ENCODE results near the gene ASCC1. TPM values are rescaled to one million over a fixed set of nuclear protein-coding genes. Genes with fewer than 3 reads are reported as not detected.

Gene ASCC1
- total RNA-seq, 1 donor from 2014 or later = 49.5 TPM

DNA sequence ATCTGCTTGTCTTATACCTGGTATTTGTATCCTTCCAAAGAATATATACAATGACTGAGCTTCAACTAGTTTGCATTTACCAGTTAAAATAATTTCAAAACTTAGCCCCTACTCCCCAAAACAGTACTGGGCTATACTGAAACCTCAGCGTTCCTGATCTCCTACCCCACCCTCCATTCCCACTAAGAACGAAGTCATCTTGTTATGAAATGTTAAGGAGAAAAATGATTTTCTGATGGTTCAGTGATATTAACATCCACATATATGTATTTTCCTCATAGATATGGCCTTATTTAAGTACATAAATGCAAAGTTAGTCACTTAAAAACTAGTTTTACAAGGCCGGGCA lies 29.1 kb downstream of the ASCC1 start:
- no peak for DNase-seq (ENCODE audit: low spot score)
- Histone ChIP-seq H3K27me3 (no peaks in the 10 kb centered on the region), H3K9me3 (ENCODE audit: low read depth) (peaks cover 6% of the 10 kb centered on the region), H2AFZ (replicated peaks) (no peak overlapping the region), H4K20me1 (ENCODE audit: low read depth) (no peaks in the 10 kb centered on the region), H3K4me1 (no peaks in the 10 kb centered on the region), H3K4me3 (no peak overlapping the region), H3K4me2 (no peak overlapping the region), H3F3A (ENCODE audit: low read depth) (no peaks in the 10 kb centered on the region), H3K27ac (no peak overlapping the region), H3K79me2 (ENCODE audit: low read depth) (no peaks in the 10 kb centered on the region), H3K9ac (no peak overlapping the region), H3K36me3 (peaks cover 9% of the 10 kb centered on the region)
- no peak overlapping the region for H3K4me3 Mint-ChIP-seq
- H3K27me3 Mint-ChIP-seq (ENCODE audit: insufficient read depth, low read depth) = no peaks in the 10 kb centered on the region
- H3K36me3 Mint-ChIP-seq = peaks cover 41% of the 10 kb centered on the region
- H3K9me3 Mint-ChIP-seq = peaks cover 11% of the 10 kb centered on the region
- no peak overlapping the region for H3K27ac Mint-ChIP-seq
- TF ChIP-seq EZH2 (IDR thresholded peaks at IDR 0.05) = no peak
- TF ChIP-seq EZH2phosphoT487 (IDR thresholded peaks at IDR 0.05) = no peak
- TF ChIP-seq, protein P1, sequence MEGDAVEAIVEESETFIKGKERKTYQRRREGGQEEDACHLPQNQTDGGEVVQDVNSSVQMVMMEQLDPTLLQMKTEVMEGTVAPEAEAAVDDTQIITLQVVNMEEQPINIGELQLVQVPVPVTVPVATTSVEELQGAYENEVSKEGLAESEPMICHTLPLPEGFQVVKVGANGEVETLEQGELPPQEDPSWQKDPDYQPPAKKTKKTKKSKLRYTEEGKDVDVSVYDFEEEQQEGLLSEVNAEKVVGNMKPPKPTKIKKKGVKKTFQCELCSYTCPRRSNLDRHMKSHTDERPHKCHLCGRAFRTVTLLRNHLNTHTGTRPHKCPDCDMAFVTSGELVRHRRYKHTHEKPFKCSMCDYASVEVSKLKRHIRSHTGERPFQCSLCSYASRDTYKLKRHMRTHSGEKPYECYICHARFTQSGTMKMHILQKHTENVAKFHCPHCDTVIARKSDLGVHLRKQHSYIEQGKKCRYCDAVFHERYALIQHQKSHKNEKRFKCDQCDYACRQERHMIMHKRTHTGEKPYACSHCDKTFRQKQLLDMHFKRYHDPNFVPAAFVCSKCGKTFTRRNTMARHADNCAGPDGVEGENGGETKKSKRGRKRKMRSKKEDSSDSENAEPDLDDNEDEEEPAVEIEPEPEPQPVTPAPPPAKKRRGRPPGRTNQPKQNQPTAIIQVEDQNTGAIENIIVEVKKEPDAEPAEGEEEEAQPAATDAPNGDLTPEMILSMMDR (IDR thresholded peaks at IDR 0.05) = no peak
- H3K4me1 Mint-ChIP-seq = peaks cover 7% of the 10 kb centered on the region

DNA sequence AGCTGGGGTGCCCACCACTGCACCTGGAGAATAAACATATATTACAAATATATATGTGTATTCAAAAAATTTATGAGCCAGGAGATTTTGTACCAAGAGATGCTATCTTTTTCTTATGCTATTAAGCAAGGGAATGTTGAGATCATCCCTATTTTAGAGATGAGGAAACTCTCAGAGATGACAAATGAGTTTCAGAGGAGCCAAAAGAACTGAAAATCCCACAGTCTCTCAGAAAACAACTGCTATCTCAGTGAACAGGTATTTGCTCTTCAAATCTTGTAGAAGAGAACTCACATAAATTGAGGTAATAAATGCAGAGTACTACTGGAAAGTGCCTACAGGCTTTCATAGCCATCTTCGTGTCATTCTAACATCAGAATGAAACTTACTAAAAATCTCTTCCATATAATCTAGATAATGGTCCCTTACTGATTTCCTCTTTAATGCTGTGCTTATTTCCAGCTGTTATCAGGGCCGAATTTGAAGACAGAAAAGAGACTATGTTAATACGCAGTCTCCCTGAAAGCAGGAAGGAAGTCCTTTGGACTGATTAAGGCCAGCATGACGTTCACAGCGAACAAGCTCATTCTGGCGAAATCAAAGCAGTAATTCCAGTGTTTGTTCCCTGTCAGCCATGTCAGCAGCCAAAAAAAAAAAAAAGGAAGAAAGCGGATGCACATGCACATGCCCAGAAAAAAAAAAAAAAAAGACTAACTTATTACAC lies 29.7 kb downstream of the ASCC1 start:
- Histone ChIP-seq H3F3A (ENCODE audit: low read depth) (no peaks in the 10 kb centered on the region), H2AFZ (replicated peaks) (no peak overlapping the region), H3K4me1 (no peaks in the 10 kb centered on the region), H4K20me1 (ENCODE audit: low read depth) (no peaks in the 10 kb centered on the region), H3K36me3 (peaks cover 9% of the 10 kb centered on the region), H3K27me3 (no peaks in the 10 kb centered on the region), H3K9ac (no peak overlapping the region), H3K4me3 (no peak overlapping the region), H3K9me3 (ENCODE audit: low read depth) (peaks cover 6% of the 10 kb centered on the region), H3K4me2 (no peak overlapping the region), H3K79me2 (ENCODE audit: low read depth) (no peaks in the 10 kb centered on the region), H3K27ac (no peak overlapping the region)
- Mint-ChIP-seq H3K9me3 (peaks cover 11% of the 10 kb centered on the region), H3K4me3 (no peak overlapping the region), H3K27me3 (ENCODE audit: insufficient read depth, low read depth) (no peaks in the 10 kb centered on the region), H3K36me3 (peaks cover 42% of the 10 kb centered on the region), H3K4me1 (peaks cover 7% of the 10 kb centered on the region), H3K27ac (no peak overlapping the region)
- no peak for TF ChIP-seq EZH2 (IDR thresholded peaks at IDR 0.05)
- TF ChIP-seq EZH2phosphoT487 (IDR thresholded peaks at IDR 0.05) = no peak
- TF ChIP-seq, protein P1 (IDR thresholded peaks at IDR 0.05) = no peak
- DNase-seq (ENCODE audit: low spot score) = no peak

DNA sequence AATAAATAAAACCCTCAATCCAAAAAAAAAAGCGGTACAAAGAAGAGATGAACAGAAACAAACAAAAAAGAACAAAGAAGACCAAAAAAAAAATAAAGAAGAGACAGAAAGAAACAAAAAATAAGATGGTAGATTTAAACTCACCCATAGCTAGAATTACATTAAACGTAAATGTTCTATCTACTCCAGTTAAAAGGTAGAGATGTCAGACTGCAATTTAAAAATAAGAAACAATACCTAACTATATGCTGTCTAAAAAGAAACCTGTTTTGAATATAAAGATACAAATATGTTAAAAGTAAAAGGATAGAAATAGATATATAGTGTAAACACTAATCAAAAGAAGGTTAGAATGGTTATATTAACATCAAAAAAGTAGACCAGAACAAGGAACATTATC lies 31.9 kb downstream of the ASCC1 start:
- H3K27ac Mint-ChIP-seq = no peak overlapping the region
- TF ChIP-seq EZH2phosphoT487 (IDR thresholded peaks at IDR 0.05) = no peak
- TF ChIP-seq, protein P1 (IDR thresholded peaks at IDR 0.05) = no peak
- TF ChIP-seq EZH2 (IDR thresholded peaks at IDR 0.05) = no peak
- H3K4me1 Mint-ChIP-seq = peaks cover 7% of the 10 kb centered on the region
- H3K27me3 Mint-ChIP-seq (ENCODE audit: insufficient read depth, low read depth) = no peaks in the 10 kb centered on the region
- Histone ChIP-seq H3K27ac (no peak overlapping the region), H3F3A (ENCODE audit: low read depth) (no peaks in the 10 kb centered on the region), H3K36me3 (peaks cover 9% of the 10 kb centered on the region), H3K4me3 (no peak overlapping the region), H3K9ac (no peak overlapping the region), H4K20me1 (ENCODE audit: low read depth) (no peaks in the 10 kb centered on the region), H3K4me2 (no peak overlapping the region), H3K4me1 (no peaks in the 10 kb centered on the region), H3K9me3 (ENCODE audit: low read depth) (peaks cover 6% of the 10 kb centered on the region), H3K79me2 (ENCODE audit: low read depth) (no peaks in the 10 kb centered on the region), H3K27me3 (no peaks in the 10 kb centered on the region), H2AFZ (replicated peaks) (no peak overlapping the region)
- DNase-seq (ENCODE audit: low spot score) = no peak
- H3K36me3 Mint-ChIP-seq = peaks cover 39% of the 10 kb centered on the region
- peaks cover 11% of the 10 kb centered on the region for H3K9me3 Mint-ChIP-seq
- H3K4me3 Mint-ChIP-seq = no peak overlapping the region

Data from neural progenitor cell (in vitro differentiated cells).